ENCODE measurements around the gene AARS1. TPM values are rescaled to one million over a fixed set of nuclear protein-coding genes. Genes with fewer than 3 reads are reported as not detected.

The AARS1 gene
- total RNA-seq, 1 donor from 2014 or later = 53.7 TPM

Small RNAs within 50 kb of the gene (small RNA-seq; reads per million reads assigned to genes)
- gene AC009060.2 = not detected
- gene RN7SL279P = not detected

Other genes starting within 250 kb of the AARS1 start
- 19.5 and 25.2 TPM in 2 replicates for gene PDPR, start 175.2 kb downstream of the AARS1 start, total RNA-seq (ENCODE audit: low replicate concordance)
- gene CLEC18C, start 115.7 kb downstream of the AARS1 start, total RNA-seq (ENCODE audit: low replicate concordance) = 0.51 and 3.8 TPM in 2 replicates
- 26.7 and 27.1 TPM in 2 replicates for gene EXOSC6, start 37.6 kb downstream of the AARS1 start, total RNA-seq (ENCODE audit: low replicate concordance)
- 41.0 and 49.7 TPM in 2 replicates for gene DDX19B, start 9.7 kb upstream of the AARS1 start, total RNA-seq (ENCODE audit: low replicate concordance)
- gene DDX19A, start 57.4 kb upstream of the AARS1 start, total RNA-seq (ENCODE audit: low replicate concordance) = 45.1 and 55.4 TPM in 2 replicates
- gene ST3GAL2, start 149.6 kb upstream of the AARS1 start, total RNA-seq (ENCODE audit: low replicate concordance) = 11.6 and 34.5 TPM in 2 replicates
- gene FCSK, start 165.1 kb upstream of the AARS1 start, total RNA-seq (ENCODE audit: low replicate concordance) = 11.0 and 12.0 TPM in 2 replicates
- gene COG4, start 234.0 kb upstream of the AARS1 start, total RNA-seq (ENCODE audit: low replicate concordance) = 62.4 and 79.8 TPM in 2 replicates
- 188 and 314 TPM in 2 replicates for gene SF3B3, start 234.3 kb upstream of the AARS1 start, total RNA-seq (ENCODE audit: low replicate concordance)